H1 (cell line): ENCODE data around the gene CCDC185. TPM values are rescaled to one million over a fixed set of nuclear protein-coding genes. Genes with fewer than 3 reads are reported as not detected.

Experiments
- CTCF ChIA-PET: fragments of 300-600 bp; sonication (Branson Sonifier 250); formaldehyde crosslinking; loops from one replicate; lab custom pipeline; 2021; ENCODE audit not compliant: partially characterized antibody; lab: Charles Lee
- POLR2A ChIA-PET: fragments of 300-600 bp; sonication (Branson Sonifier 250); formaldehyde crosslinking; loops from one replicate; lab custom pipeline; 2021; ENCODE audit warnings: inconsistent platforms; ENCODE audit not compliant: partially characterized antibody; lab: Charles Lee
- DNase-seq, 2 experiments: peaks; one replicate each; pipeline versions ENCODE4 v3.0.0 to v3.0.0-alpha.2; 2010 to 2022; ENCODE audit warnings: low spot score in 2 of 2, low read depth in 1 of 2, mixed read lengths in 1 of 2
- FAIRE-seq: peaks from 2 replicates; lab custom pipeline; 2011; peaks lifted over from hg19 to GRCh38; lab: Jason Lieb, UNC
- H2AFZ ChIP-seq: 2 replicates; pipeline ENCODE4 v1.8.1; 2012; ENCODE audit warnings: low read length, inconsistent platforms
- H2AK5ac ChIP-seq: 2 replicates; pipeline ENCODE4 v1.6.1; 2013; ENCODE audit warnings: low read depth, low read length
- H2BK120ac ChIP-seq: replicated peaks from 2 replicates; pipeline ENCODE3; 2013; ENCODE audit warnings: low read depth, low read length, inconsistent platforms
- H2BK12ac ChIP-seq: 2 replicates; pipeline ENCODE4 v1.6.1; 2013; ENCODE audit warnings: low read depth, low read length
- H2BK15ac ChIP-seq: 2 replicates; pipeline ENCODE4 v1.6.1; 2013; ENCODE audit warnings: low read length
- H2BK20ac ChIP-seq: 2 replicates; pipeline ENCODE4 v1.6.1; 2013; ENCODE audit warnings: low read length
- H2BK5ac ChIP-seq: 2 replicates; pipeline ENCODE4 v1.6.1; 2013; ENCODE audit warnings: low read depth, low read length
- H3K14ac ChIP-seq: 2 replicates; pipeline ENCODE4 v1.6.1; 2013; ENCODE audit warnings: inconsistent platforms; ENCODE audit not compliant: insufficient read length
- H3K18ac ChIP-seq: 2 replicates; pipeline ENCODE4 v1.6.1; 2013; ENCODE audit warnings: low read length; ENCODE audit errors: extremely low read depth
- H3K23ac ChIP-seq: 2 replicates; pipeline ENCODE4 v1.6.1; 2013; ENCODE audit warnings: inconsistent platforms; ENCODE audit not compliant: insufficient read length
- H3K23me2 ChIP-seq: 2 replicates; pipeline ENCODE4 v1.6.1; 2013; ENCODE audit warnings: low read depth, low read length
- H3K27ac ChIP-seq: 2 replicates; pipeline ENCODE4 v1.6.1; 2011; ENCODE audit warnings: low read depth, low read length, inconsistent platforms
- H3K27me3 ChIP-seq, 4 experiments: replicated peaks in 1 of 4; 1 replicate in 1 of 4; 2 replicates in 3 of 4; pipeline versions ENCODE4 v1.6.1 to v1.8.1; 2011 to 2013; ENCODE audit warnings: low read length in 3 of 4, mild to moderate bottlenecking in 3 of 4, inconsistent platforms in 2 of 4, mixed read lengths in 2 of 4, moderate library complexity in 1 of 4; ENCODE audit not compliant: control insufficient read depth in 3 of 4, insufficient read depth in 3 of 4; ENCODE audit errors: extremely low read depth in 1 of 4
- H3K36me3 ChIP-seq, 4 experiments: 2 replicates each; pipeline versions ENCODE4 v1.6.1 to v1.8.1; 2011 to 2013; ENCODE audit warnings: mild to moderate bottlenecking in 4 of 4, low read length in 3 of 4, moderate library complexity in 2 of 4, control low read depth in 1 of 4, inconsistent platforms in 1 of 4; ENCODE audit not compliant: insufficient read depth in 4 of 4, control insufficient read depth in 2 of 4
- H3K4ac ChIP-seq: replicated peaks from 2 replicates; pipeline ENCODE3; 2013; ENCODE audit warnings: low read length, low read depth, mixed read lengths, inconsistent platforms; ENCODE audit not compliant: insufficient read length
- H3K4me1 ChIP-seq, 4 experiments: replicated peaks in 1 of 4; 1 replicate in 1 of 4; 2 replicates in 3 of 4; pipeline versions ENCODE4 v1.6.1 to v1.8.1; 2011 to 2013; ENCODE audit warnings: low read length in 3 of 4, inconsistent platforms in 2 of 4, mixed read lengths in 1 of 4; ENCODE audit not compliant: insufficient read depth in 4 of 4, control insufficient read depth in 3 of 4
- H3K4me2 ChIP-seq, 2 experiments: 2 replicates each; pipeline versions ENCODE4 v1.6.1 to v1.8.1; 2011 to 2013; ENCODE audit warnings: low read depth in 2 of 2, low read length in 2 of 2, control low read depth in 1 of 2, inconsistent platforms in 1 of 2, mild to moderate bottlenecking in 1 of 2; ENCODE audit not compliant: insufficient read depth in 1 of 2
- H3K4me3 ChIP-seq, 4 experiments: fragments of 200-600, 300-600 bp in 1 of 4; sonication (generic), shearing (Covaris generic), sonication (Bioruptor Twin) in 1 of 4; 2 replicates each; pipeline versions ENCODE4 v1.5.1 to v1.8.1; 2011 to 2016; ENCODE audit warnings: low read length in 4 of 4, low read depth in 3 of 4, control low read depth in 2 of 4, inconsistent platforms in 2 of 4, mild to moderate bottlenecking in 2 of 4, mixed read lengths in 1 of 4, moderate library complexity in 1 of 4; ENCODE audit not compliant: insufficient read depth in 2 of 4; ENCODE audit errors: extremely low read depth in 1 of 4
- H3K56ac ChIP-seq: replicated peaks from 2 replicates; pipeline ENCODE3; 2013; ENCODE audit warnings: low read depth, mild to moderate bottlenecking, mixed read lengths, low read length, inconsistent platforms; ENCODE audit not compliant: insufficient read length
- H3K79me1 ChIP-seq: 2 replicates; pipeline ENCODE4 v1.6.1; 2013; ENCODE audit warnings: low read depth, low read length, control low read depth
- H3K79me2 ChIP-seq, 2 experiments: 2 replicates each; pipeline versions ENCODE4 v1.6.1 to v1.8.1; 2012 to 2013; ENCODE audit warnings: low read length in 2 of 2, mild to moderate bottlenecking in 2 of 2, inconsistent platforms in 1 of 2; ENCODE audit not compliant: insufficient read depth in 2 of 2, control insufficient read depth in 1 of 2
- H3K9ac ChIP-seq, 4 experiments: replicated peaks in 1 of 4; 1 replicate in 1 of 4; 2 replicates in 3 of 4; pipeline versions ENCODE4 v1.6.1 to v1.8.1; 2011 to 2013; ENCODE audit warnings: low read depth in 3 of 4, low read length in 3 of 4, control low read depth in 2 of 4, mild to moderate bottlenecking in 2 of 4, moderate library complexity in 2 of 4, inconsistent platforms in 1 of 4; ENCODE audit errors: extremely low read depth in 1 of 4
- H3K9me3 ChIP-seq, 2 experiments: 2 replicates each; pipeline versions ENCODE4 v1.6.1 to v1.8.1; 2012 to 2013; ENCODE audit warnings: mild to moderate bottlenecking in 2 of 2, moderate library complexity in 2 of 2, control low read depth in 1 of 2, inconsistent platforms in 1 of 2, low read depth in 1 of 2, low read length in 1 of 2, mixed read lengths in 1 of 2; ENCODE audit not compliant: insufficient read depth in 2 of 2
- H4K20me1 ChIP-seq, 2 experiments: replicated peaks in 1 of 2; 2 replicates each; pipeline versions ENCODE3 to v1.8.1; 2011 to 2013; ENCODE audit warnings: inconsistent platforms in 2 of 2, low read length in 2 of 2, mild to moderate bottlenecking in 1 of 2; ENCODE audit not compliant: insufficient read depth in 2 of 2, control insufficient read depth in 1 of 2
- H4K5ac ChIP-seq: 2 replicates; pipeline ENCODE4 v1.6.1; 2013; ENCODE audit warnings: low read length, low read depth, mixed read lengths, inconsistent platforms; ENCODE audit not compliant: insufficient read length
- H4K8ac ChIP-seq: 2 replicates; pipeline ENCODE4 v1.8.0; 2013; ENCODE audit warnings: mild to moderate bottlenecking, moderate library complexity, low read length, inconsistent platforms; ENCODE audit not compliant: insufficient read depth; ENCODE audit errors: extremely low read depth
- H4K91ac ChIP-seq: replicated peaks from 2 replicates; pipeline ENCODE3; 2013; ENCODE audit warnings: low read length, mixed read lengths, inconsistent platforms; ENCODE audit not compliant: insufficient read length
- BACH1 ChIP-seq: IDR thresholded peaks from 2 replicates; pipeline ENCODE4 v1.6.1; 2012; ENCODE audit warnings: low read length, improper control_type of control experiment
- BRCA1 ChIP-seq: IDR thresholded peaks from 2 replicates; pipeline ENCODE4 v1.6.1; 2012; ENCODE audit warnings: low read depth, low read length, improper control_type of control experiment
- TCF12 ChIP-seq: IDR thresholded peaks from 2 replicates; pipeline ENCODE4 v1.6.1; 2011; ENCODE audit warnings: low read depth, mild to moderate bottlenecking, low read length
- WGBS, 2 experiments: shearing (Covaris generic) in 1 of 2; methylation state at CpG; one replicate each; pipeline versions ENCODE4 v1.1.6 to v1.1.7; 2013 to 2015; ENCODE audit warnings: low lambda C conversion rate in 2 of 2, mixed read lengths in 2 of 2, inconsistent platforms in 1 of 2, low coverage in 1 of 2, missing lambda C conversion rate in 1 of 2; ENCODE audit not compliant: insufficient replicate concordance in 2 of 2, insufficient coverage in 1 of 2, insufficient read length in 1 of 2; ENCODE audit errors: extremely low coverage in 1 of 2, missing lambda C conversion rate in 1 of 2; 5-methylcytosine and 5-hydroxymethylcytosine counted together
- polyA plus RNA-seq, 7 experiments: library from polyadenylated mRNA; depleted of rRNA in 3 of 7; stranded (reverse) in 5 of 7; unstranded in 2 of 7; fragments of >200 nt in 5 of 7; fragments of 200-250 nt in 2 of 7; gene quantifications; 1 replicate in 5 of 7; 2 replicates in 1 of 7; 4 replicates in 1 of 7; pipeline versions ENCODE4 v1.2.1 to v1.2.3, GENCODE V29; 2011 to 2013; ENCODE audit warnings: missing spikeins in 2 of 7, mixed read lengths in 2 of 7
- total RNA-seq: library from RNA; stranded (reverse); fragmentation: NEBNext Ultra II Directional; extraction: Animal tissue kit (Norgen Biotek cat#: 25700); gene quantifications from 2 replicates; pipeline ENCODE4 v1.2.1, GENCODE V29; 2021

CCDC185 gene
- total and polyA plus RNA-seq, 2 of the 8 experiments (the other 6 are each of a cell fraction or from before 2014, with no cell fraction given) = not detected

GRCh38 chr1:223430236-223430635 lies 37.0 kb downstream of the CCDC185 start:
- no peaks in the 10 kb centered on the region for H3K23me2 ChIP-seq
- no peaks in the 10 kb centered on the region for H3K79me1 ChIP-seq
- H2BK20ac ChIP-seq = no peak overlapping the region
- no peak overlapping the region for H4K5ac ChIP-seq
- H3K4me2 ChIP-seq = no peak overlapping the region
- H3K9me3 ChIP-seq = no peaks in the 10 kb centered on the region
- no peak overlapping the region for H4K8ac ChIP-seq
- H2AFZ ChIP-seq = no peak overlapping the region
- no peaks in the 10 kb centered on the region for H3K4me1 ChIP-seq
- no peak overlapping the region for H3K27ac ChIP-seq
- no peak overlapping the region for H4K91ac ChIP-seq
- no peak overlapping the region for H3K18ac ChIP-seq
- no peak overlapping the region for H2BK12ac ChIP-seq
- no peaks in the 10 kb centered on the region for H3K27me3 ChIP-seq
- no peaks in the 10 kb centered on the region for H3K36me3 ChIP-seq
- H3K23ac ChIP-seq = no peak overlapping the region
- H2BK15ac ChIP-seq = no peak overlapping the region
- no peak overlapping the region for H3K14ac ChIP-seq
- ChIA-PET CTCF (interaction anchor here (0.8 to 1.3 kb wide), 5 partner anchors 14 to 265 kb away, joined by 3 to 4 read pairs (median 3); no protein-coding TSS in a partner anchor), POLR2A (no interaction called here)
- no peak overlapping the region for H3K4ac ChIP-seq
- H3K4me3 ChIP-seq = no peak overlapping the region
- no peaks in the 10 kb centered on the region for H3K79me2 ChIP-seq
- 90% methylated on average over 1 of the region's 1 CpG; no CpG with 5 or more reads in 1 of the 2 experiments for WGBS, 2 experiments
- H3K9ac ChIP-seq = no peak overlapping the region
- no peak for DNase-seq
- no peaks in the 10 kb centered on the region for H4K20me1 ChIP-seq
- FAIRE-seq = no peak
- no peak overlapping the region for H2AK5ac ChIP-seq
- H2BK120ac ChIP-seq = no peak overlapping the region
- no peak overlapping the region for H3K56ac ChIP-seq
- no peak overlapping the region for H2BK5ac ChIP-seq
- TF ChIP-seq TCF12 = no peak
- no peak for TF ChIP-seq BACH1
- no peak for TF ChIP-seq BRCA1
